Measurements from ENCODE around the gene LRRC71. TPM values are rescaled to one million over a fixed set of nuclear protein-coding genes. Genes with fewer than 3 reads are reported as not detected.

The LRRC71 gene
- total RNA-seq, 4 donors from 2014 or later = not detected

GRCh38 chr1:156882543-156882942, 37.9 kb upstream of the LRRC71 start:
- DNase-seq (ENCODE audit: low spot score in 2 of 2) = no peak
- TF ChIP-seq POLR2A (IDR thresholded peaks at IDR 0.05) (no peak), CTCF (IDR thresholded peaks at IDR 0.05) (no peak)
- intact Hi-C loops (cut with DNase I; ENCODE audit: low total_unique reads) = no loop called here
- H3K4me3 ChIP-seq (ENCODE audit: low read depth, poor library complexity, severe bottlenecking) = no peak overlapping the region
- WGBS, 2 donors = 68 to 71% methylated on average over 3 of the region's 3 CpGs

- 65 to 76% methylated on average over 7 of the region's 7 CpGs for WGBS, 2 donors
- H3K4me3 ChIP-seq (ENCODE audit: low read depth, poor library complexity, severe bottlenecking) = no peak overlapping the region
- intact Hi-C loops (cut with DNase I; ENCODE audit: low total_unique reads) = no loop called here
- no peak for TF ChIP-seq POLR2A (IDR thresholded peaks at IDR 0.05)
- TF ChIP-seq CTCF (IDR thresholded peaks at IDR 0.05) = no peak
- DNase-seq (ENCODE audit: low spot score in 2 of 2) = no peak
These were observed 36.5 kb upstream of the LRRC71 start for GRCh38 chr1:156883919-156884318.

- TF ChIP-seq CTCF (IDR thresholded peaks at IDR 0.05) (no peak), POLR2A (IDR thresholded peaks at IDR 0.05) (no peak)
- intact Hi-C loops (cut with DNase I; ENCODE audit: low total_unique reads) = no loop called here
- no peak for DNase-seq (ENCODE audit: low spot score in 2 of 2)
- WGBS, 2 donors = 62 to 70% methylated on average over 10 of the region's 10 CpGs
- no peak overlapping the region for H3K4me3 ChIP-seq (ENCODE audit: low read depth, poor library complexity, severe bottlenecking)
These were observed 35.8 kb upstream of the LRRC71 start for GRCh38 chr1:156884560-156885184.

- intact Hi-C loops (cut with DNase I; ENCODE audit: low total_unique reads) = no loop called here
- no peak for DNase-seq (ENCODE audit: low spot score in 2 of 2)
- TF ChIP-seq CTCF (IDR thresholded peaks at IDR 0.05) = no peak
- no peak for TF ChIP-seq POLR2A (IDR thresholded peaks at IDR 0.05)
- WGBS, 2 donors = 36 to 43% methylated on average over 1 of the region's 1 CpG
- H3K4me3 ChIP-seq (ENCODE audit: low read depth, poor library complexity, severe bottlenecking) = no peak overlapping the region
These were observed 35.1 kb upstream of the LRRC71 start for GRCh38 chr1:156885314-156885713.

GRCh38 chr1:156885880-156886355, 34.5 kb upstream of the LRRC71 start:
- no peak overlapping the region for H3K4me3 ChIP-seq (ENCODE audit: low read depth, poor library complexity, severe bottlenecking)
- DNase-seq (ENCODE audit: low spot score in 2 of 2) = no peak
- WGBS, 2 donors = 67 to 70% methylated on average over 13 of the region's 13 CpGs
- intact Hi-C loops (cut with DNase I; ENCODE audit: low total_unique reads) = no loop called here
- TF ChIP-seq CTCF (IDR thresholded peaks at IDR 0.05) = no peak
- TF ChIP-seq POLR2A (IDR thresholded peaks at IDR 0.05) = no peak

All from lower leg skin (tissue), 4 donors.